Keratinocyte (primary cell): ENCODE measurements around the gene ZNF335.

ENCODE experiments used
- EZH2 ChIP-seq: IDR thresholded peaks from one replicate; pipeline ENCODE4 v1.6.1; 2012; ENCODE audit warnings: inconsistent platforms, mild to moderate bottlenecking, low read length, moderate library complexity
- TF ChIP-seq, protein P1 (sequence below), 3 experiments: IDR thresholded peaks in 1 of 3; conservative IDR thresholded peaks in 1 of 3; optimal IDR thresholded peaks in 1 of 3; 2 replicates in 2 of 3; 3 replicates in 1 of 3; pipeline versions ENCODE3 to v1.5.1; 2011; ENCODE audit warnings: low read length in 3 of 3, mild to moderate bottlenecking in 3 of 3, moderate library complexity in 2 of 3, control low read depth in 1 of 3, inconsistent platforms in 1 of 3; ENCODE audit not compliant: insufficient read depth in 2 of 3; ENCODE audit errors: extremely low read depth in 1 of 3

DNA sequence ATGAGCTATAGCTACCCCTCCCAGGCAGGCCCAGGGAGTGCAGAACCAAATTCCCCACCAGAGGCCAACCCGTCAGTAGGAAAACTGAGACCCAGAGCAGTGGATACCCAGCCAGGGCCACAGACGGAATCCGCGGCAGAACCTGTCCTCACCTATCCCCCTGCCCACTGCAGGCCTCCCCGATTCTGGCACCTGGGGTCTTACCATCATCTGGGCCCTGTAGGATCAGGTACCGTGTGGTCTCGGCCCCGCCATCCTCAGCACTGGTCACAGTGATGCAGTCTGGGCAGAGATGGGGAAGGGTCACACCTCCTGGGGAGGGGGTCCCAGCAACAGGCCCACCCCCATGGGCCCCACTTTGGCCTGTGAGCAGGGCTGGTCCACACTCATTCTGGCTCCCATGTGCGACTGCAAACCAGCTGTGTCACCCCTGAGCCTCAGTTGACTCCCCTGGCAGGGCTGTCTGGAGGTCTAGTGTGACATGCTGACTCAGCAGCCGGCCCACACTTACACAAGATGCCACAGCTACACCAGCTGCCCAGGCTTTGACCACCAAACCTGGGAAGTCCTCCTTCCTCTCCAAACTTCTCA is 3.8 kb downstream of the ZNF335 start:
- TF ChIP-seq, protein P1, sequence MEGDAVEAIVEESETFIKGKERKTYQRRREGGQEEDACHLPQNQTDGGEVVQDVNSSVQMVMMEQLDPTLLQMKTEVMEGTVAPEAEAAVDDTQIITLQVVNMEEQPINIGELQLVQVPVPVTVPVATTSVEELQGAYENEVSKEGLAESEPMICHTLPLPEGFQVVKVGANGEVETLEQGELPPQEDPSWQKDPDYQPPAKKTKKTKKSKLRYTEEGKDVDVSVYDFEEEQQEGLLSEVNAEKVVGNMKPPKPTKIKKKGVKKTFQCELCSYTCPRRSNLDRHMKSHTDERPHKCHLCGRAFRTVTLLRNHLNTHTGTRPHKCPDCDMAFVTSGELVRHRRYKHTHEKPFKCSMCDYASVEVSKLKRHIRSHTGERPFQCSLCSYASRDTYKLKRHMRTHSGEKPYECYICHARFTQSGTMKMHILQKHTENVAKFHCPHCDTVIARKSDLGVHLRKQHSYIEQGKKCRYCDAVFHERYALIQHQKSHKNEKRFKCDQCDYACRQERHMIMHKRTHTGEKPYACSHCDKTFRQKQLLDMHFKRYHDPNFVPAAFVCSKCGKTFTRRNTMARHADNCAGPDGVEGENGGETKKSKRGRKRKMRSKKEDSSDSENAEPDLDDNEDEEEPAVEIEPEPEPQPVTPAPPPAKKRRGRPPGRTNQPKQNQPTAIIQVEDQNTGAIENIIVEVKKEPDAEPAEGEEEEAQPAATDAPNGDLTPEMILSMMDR (optimal IDR thresholded peaks at IDR 0.05 in 1 of 3, IDR thresholded peaks at IDR 0.05 in 1 of 3, conservative IDR thresholded peaks at IDR 0.05 in 1 of 3; ENCODE audit: extremely low read depth in 1 of 3, insufficient read depth in 2 of 3, low read length in 3 of 3) = no peak
- TF ChIP-seq EZH2 = no peak
